ENCODE results near the gene BICD1.

Gene BICD1

GRCh38 chr12:32106517-32107358 is at the start of gene BICD1:
Gene BICD1, plus strand, starts transcription at chr12:32106847. Its CDS starts 485 bp downstream, at chr12:32107332.
- H3K4me3 Mint-ChIP-seq, result peak within 1 kb of the TSS; percentile 97
- DNase-seq (ENCODE audit: low spot score), result peak; percentile 73
- peak within 1 kb of the TSS; percentile 83 for H3K27ac Mint-ChIP-seq
- H3K36me3 Mint-ChIP-seq (ENCODE audit: low read depth), result no peaks in the 10 kb centered on the region
- H3K27me3 Mint-ChIP-seq (ENCODE audit: low read depth), result peaks cover 16% of the 10 kb centered on the region
- H3K4me1 Mint-ChIP-seq (ENCODE audit: low read depth), result peaks cover 27% of the 10 kb centered on the region
- H3K9me3 Mint-ChIP-seq, result no peaks in the 10 kb centered on the region

DNA sequence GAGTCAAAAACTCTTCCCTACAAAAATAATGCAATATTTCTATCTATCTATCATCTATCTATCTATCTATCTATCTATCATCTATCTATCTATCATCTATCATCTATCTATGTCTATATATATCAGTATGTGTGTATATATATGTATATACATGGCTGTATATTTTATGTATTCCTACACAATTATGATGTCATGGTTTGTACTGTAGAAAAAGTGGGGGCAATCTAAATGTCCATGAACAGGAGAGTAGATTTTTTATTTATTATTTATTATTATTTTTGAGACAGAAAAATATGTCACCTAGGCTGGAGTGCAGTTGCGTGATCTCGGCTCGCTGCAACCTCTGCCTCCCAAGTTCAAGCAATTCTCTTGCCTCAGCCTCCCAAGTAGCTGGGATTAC is 45.6 kb upstream of the BICD1 start:
- Mint-ChIP-seq H3K27ac (no peak overlapping the region), H3K27me3 (ENCODE audit: low read depth) (peaks cover 5% of the 10 kb centered on the region), H3K9me3 (no peaks in the 10 kb centered on the region), H3K4me3 (no peak overlapping the region), H3K4me1 (ENCODE audit: low read depth) (peaks cover 13% of the 10 kb centered on the region), H3K36me3 (ENCODE audit: low read depth) (no peaks in the 10 kb centered on the region)
- DNase-seq (ENCODE audit: low spot score), result no peak

DNA sequence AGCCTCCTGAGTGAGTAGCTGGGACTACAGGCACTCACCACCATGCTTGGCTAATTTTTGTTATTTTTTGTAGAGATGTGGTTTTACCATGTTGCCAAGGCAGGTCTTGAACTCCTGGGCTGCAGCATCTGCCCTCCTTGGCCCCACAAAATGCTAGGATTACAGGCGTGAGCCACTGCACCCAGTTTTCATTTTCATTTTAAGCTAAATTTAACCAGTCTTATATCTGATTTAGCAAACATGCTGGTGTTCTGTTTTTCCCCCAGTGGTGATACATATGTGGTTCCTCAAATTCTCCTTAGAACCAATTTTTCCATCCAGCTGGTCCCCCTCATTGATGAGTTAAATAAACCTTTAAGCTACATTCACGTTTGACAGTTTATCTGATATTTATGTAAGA is 43.8 kb upstream of the BICD1 start:
- no peaks in the 10 kb centered on the region for H3K36me3 Mint-ChIP-seq (ENCODE audit: low read depth)
- no peak for DNase-seq (ENCODE audit: low spot score)
- H3K27ac Mint-ChIP-seq, result no peak overlapping the region
- no peaks in the 10 kb centered on the region for H3K9me3 Mint-ChIP-seq
- peaks cover 8% of the 10 kb centered on the region for H3K27me3 Mint-ChIP-seq (ENCODE audit: low read depth)
- H3K4me1 Mint-ChIP-seq (ENCODE audit: low read depth), result peaks cover 13% of the 10 kb centered on the region
- no peak overlapping the region for H3K4me3 Mint-ChIP-seq

DNA sequence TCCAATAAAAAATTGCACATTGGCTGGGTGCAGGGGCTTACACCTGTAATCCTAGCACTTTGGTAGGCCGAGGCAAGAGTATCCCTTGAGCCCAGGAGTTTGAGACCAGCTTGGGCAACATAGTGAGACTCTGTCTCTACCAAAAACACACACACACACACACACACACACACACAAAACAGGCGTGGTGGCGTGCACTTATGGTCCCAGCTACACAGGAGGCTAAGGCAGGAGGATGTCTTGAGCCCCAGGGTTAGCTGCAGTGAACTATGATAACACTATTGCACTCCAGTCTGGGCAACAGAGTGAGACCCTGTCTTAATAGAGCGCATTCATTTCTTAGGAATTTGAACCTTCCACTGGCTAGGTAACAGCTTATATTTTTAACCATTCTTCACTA is 42.9 kb upstream of the BICD1 start:
- no peak overlapping the region for H3K4me3 Mint-ChIP-seq
- H3K9me3 Mint-ChIP-seq, result no peaks in the 10 kb centered on the region
- no peak for DNase-seq (ENCODE audit: low spot score)
- no peak overlapping the region for H3K27ac Mint-ChIP-seq
- H3K4me1 Mint-ChIP-seq (ENCODE audit: low read depth), result peaks cover 12% of the 10 kb centered on the region
- H3K36me3 Mint-ChIP-seq (ENCODE audit: low read depth), result no peaks in the 10 kb centered on the region
- H3K27me3 Mint-ChIP-seq (ENCODE audit: low read depth), result peaks cover 8% of the 10 kb centered on the region

DNA sequence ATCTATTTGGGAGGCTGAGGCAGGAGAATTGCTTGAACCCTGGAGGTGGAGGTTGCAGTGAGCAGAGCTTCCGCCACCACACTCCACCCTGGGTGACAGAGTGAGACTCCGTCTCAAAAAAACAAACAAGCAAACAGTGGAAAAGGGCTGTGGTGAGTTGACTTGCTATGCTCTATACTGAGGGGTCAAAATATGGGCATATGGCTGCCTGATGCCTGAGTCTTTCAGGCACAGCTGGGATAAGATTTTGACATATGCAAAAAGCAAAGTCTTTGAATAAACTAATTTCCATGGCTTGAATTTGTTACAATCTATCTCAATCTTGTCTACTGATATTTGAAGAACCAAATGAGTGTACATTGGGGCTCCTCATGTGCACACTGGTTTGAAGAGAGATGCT is 40.4 kb upstream of the BICD1 start:
- H3K36me3 Mint-ChIP-seq (ENCODE audit: low read depth), result no peaks in the 10 kb centered on the region
- DNase-seq (ENCODE audit: low spot score), result no peak
- H3K4me3 Mint-ChIP-seq, result no peak overlapping the region
- peaks cover 10% of the 10 kb centered on the region for H3K27me3 Mint-ChIP-seq (ENCODE audit: low read depth)
- peaks cover 1% of the 10 kb centered on the region for H3K4me1 Mint-ChIP-seq (ENCODE audit: low read depth)
- H3K9me3 Mint-ChIP-seq, result no peaks in the 10 kb centered on the region
- H3K27ac Mint-ChIP-seq, result no peak overlapping the region

- DNase-seq (ENCODE audit: low spot score), result no peak
- H3K4me3 Mint-ChIP-seq, result no peak overlapping the region
Measured at GRCh38 chr12:32069071-32069470, 37.6 kb upstream of the BICD1 start.

DNA sequence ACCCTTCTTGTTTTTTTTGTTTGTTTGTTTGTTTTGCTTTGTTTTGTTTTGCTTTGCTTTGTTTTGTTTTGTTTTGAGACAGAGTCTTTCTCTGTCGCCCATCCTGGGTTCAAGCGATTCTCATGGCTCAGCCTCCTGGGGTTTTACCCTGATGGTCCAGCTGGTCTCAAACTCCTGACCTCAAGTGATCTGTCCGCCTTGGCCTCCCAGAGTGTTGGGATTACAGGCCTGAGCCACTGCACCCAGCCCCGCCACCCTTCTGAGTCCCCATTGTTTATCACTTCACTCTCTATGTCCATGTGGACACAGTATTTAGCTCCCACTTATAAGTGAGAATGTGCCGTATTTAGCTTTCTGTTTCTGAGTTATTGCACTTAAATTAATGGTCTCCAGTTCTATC is 36.9 kb upstream of the BICD1 start:
- H3K9me3 Mint-ChIP-seq, result no peaks in the 10 kb centered on the region
- H3K36me3 Mint-ChIP-seq (ENCODE audit: low read depth), result no peaks in the 10 kb centered on the region
- H3K4me1 Mint-ChIP-seq (ENCODE audit: low read depth), result no peaks in the 10 kb centered on the region
- peaks cover 8% of the 10 kb centered on the region for H3K27me3 Mint-ChIP-seq (ENCODE audit: low read depth)
- H3K27ac Mint-ChIP-seq, result no peak overlapping the region
- DNase-seq (ENCODE audit: low spot score), result no peak
- H3K4me3 Mint-ChIP-seq, result no peak overlapping the region

More at GRCh38 chr12:32069071-32069470, 37.6 kb upstream of the BICD1 start:
- Mint-ChIP-seq H3K9me3 (no peaks in the 10 kb centered on the region), H3K36me3 (ENCODE audit: low read depth) (no peaks in the 10 kb centered on the region), H3K27me3 (ENCODE audit: low read depth) (peaks cover 9% of the 10 kb centered on the region), H3K4me1 (ENCODE audit: low read depth) (no peaks in the 10 kb centered on the region), H3K27ac (no peak overlapping the region)

- DNase-seq (ENCODE audit: low spot score), result no peak
- Mint-ChIP-seq H3K27ac (no peak overlapping the region), H3K9me3 (no peaks in the 10 kb centered on the region), H3K4me3 (no peak overlapping the region), H3K36me3 (ENCODE audit: low read depth) (no peaks in the 10 kb centered on the region), H3K4me1 (ENCODE audit: low read depth) (no peaks in the 10 kb centered on the region), H3K27me3 (ENCODE audit: low read depth) (peaks cover 8% of the 10 kb centered on the region)
Measured at GRCh38 chr12:32070370-32070769, 36.3 kb upstream of the BICD1 start.

- Mint-ChIP-seq H3K4me1 (ENCODE audit: low read depth) (no peaks in the 10 kb centered on the region), H3K27ac (no peak overlapping the region), H3K27me3 (ENCODE audit: low read depth) (peaks cover 5% of the 10 kb centered on the region), H3K9me3 (no peaks in the 10 kb centered on the region), H3K36me3 (ENCODE audit: low read depth) (no peaks in the 10 kb centered on the region), H3K4me3 (no peak overlapping the region)
- no peak for DNase-seq (ENCODE audit: low spot score)
Measured at GRCh38 chr12:32072102-32072501, 34.5 kb upstream of the BICD1 start.

DNA sequence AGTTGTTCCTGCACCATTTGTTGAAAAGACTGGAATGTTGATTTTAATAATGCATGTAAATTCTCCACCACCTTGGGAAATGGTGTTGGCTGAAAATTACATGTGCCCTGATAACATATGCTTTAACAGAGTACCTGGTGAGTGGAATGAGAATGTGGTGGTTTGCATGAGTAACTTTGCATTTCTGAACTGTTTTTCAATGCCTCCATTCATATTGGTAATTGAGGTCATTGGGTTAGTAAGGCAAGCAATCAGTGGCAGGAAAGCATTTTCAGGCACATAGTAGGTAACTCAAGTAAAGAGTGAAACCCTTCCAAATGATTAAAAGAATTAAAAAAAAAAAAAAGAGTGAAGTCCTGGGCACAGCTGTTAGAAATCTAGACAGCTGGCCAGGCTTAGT is 32.2 kb upstream of the BICD1 start:
- Mint-ChIP-seq H3K27ac (no peak overlapping the region), H3K36me3 (ENCODE audit: low read depth) (no peaks in the 10 kb centered on the region), H3K4me1 (ENCODE audit: low read depth) (no peaks in the 10 kb centered on the region), H3K4me3 (no peak overlapping the region), H3K9me3 (no peaks in the 10 kb centered on the region), H3K27me3 (ENCODE audit: low read depth) (peaks cover 5% of the 10 kb centered on the region)
- no peak for DNase-seq (ENCODE audit: low spot score)

- Mint-ChIP-seq H3K36me3 (ENCODE audit: low read depth) (no peaks in the 10 kb centered on the region), H3K4me3 (no peak overlapping the region)
- no peak for DNase-seq (ENCODE audit: low spot score)
Measured at GRCh38 chr12:32076941-32077340, 29.7 kb upstream of the BICD1 start.

DNA sequence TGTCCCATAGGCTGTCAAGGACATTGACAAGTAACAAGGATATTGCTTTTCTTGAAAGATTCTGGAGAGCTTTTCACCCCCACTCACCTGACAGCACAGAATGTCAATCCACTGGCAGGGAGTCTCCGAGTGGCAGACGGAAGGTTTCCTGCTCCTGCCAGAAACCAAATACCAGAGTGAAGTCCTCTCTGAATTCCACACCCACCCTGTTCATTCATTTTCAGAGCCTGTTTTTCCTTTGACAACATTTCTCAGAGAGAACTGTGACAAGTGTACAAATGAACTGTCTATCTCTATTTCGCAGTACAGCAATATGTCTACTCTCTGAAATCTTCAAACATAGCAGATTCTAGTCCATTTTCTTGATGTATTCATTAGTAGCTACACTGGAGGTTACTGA is 26.2 kb upstream of the BICD1 start:
- Mint-ChIP-seq H3K9me3 (no peaks in the 10 kb centered on the region), H3K36me3 (ENCODE audit: low read depth) (no peaks in the 10 kb centered on the region), H3K4me1 (ENCODE audit: low read depth) (no peaks in the 10 kb centered on the region), H3K27me3 (ENCODE audit: low read depth) (no peaks in the 10 kb centered on the region), H3K27ac (no peak overlapping the region), H3K4me3 (no peak overlapping the region)
- DNase-seq (ENCODE audit: low spot score), result no peak

More at GRCh38 chr12:32076941-32077340, 29.7 kb upstream of the BICD1 start:
- Mint-ChIP-seq H3K9me3 (no peaks in the 10 kb centered on the region), H3K27ac (no peak overlapping the region), H3K27me3 (ENCODE audit: low read depth) (peaks cover 2% of the 10 kb centered on the region), H3K4me1 (ENCODE audit: low read depth) (no peaks in the 10 kb centered on the region)

- Mint-ChIP-seq H3K36me3 (ENCODE audit: low read depth) (no peaks in the 10 kb centered on the region), H3K27me3 (ENCODE audit: low read depth) (no peaks in the 10 kb centered on the region), H3K9me3 (no peaks in the 10 kb centered on the region), H3K27ac (no peak overlapping the region), H3K4me3 (no peak overlapping the region), H3K4me1 (ENCODE audit: low read depth) (no peaks in the 10 kb centered on the region)
- no peak for DNase-seq (ENCODE audit: low spot score)
Measured at GRCh38 chr12:32083489-32083888, 23.2 kb upstream of the BICD1 start.

- no peak overlapping the region for H3K27ac Mint-ChIP-seq
- H3K9me3 Mint-ChIP-seq, result no peaks in the 10 kb centered on the region
- no peak for DNase-seq (ENCODE audit: low spot score)
- H3K4me1 Mint-ChIP-seq (ENCODE audit: low read depth), result no peaks in the 10 kb centered on the region
- H3K4me3 Mint-ChIP-seq, result no peak overlapping the region
- no peaks in the 10 kb centered on the region for H3K36me3 Mint-ChIP-seq (ENCODE audit: low read depth)
- no peaks in the 10 kb centered on the region for H3K27me3 Mint-ChIP-seq (ENCODE audit: low read depth)
Measured at GRCh38 chr12:32084017-32084688, 22.5 kb upstream of the BICD1 start.
